IMR-90 (cell line): Measurements from ENCODE around the gene OTUB2. TPM values are rescaled to one million over a fixed set of nuclear protein-coding genes. Genes with fewer than 3 reads are reported as not detected.
A peak's percentile ranks its signal among the peaks of the same experiment; 100 is the strongest.

Experiments
- ATAC-seq: fragments of 200-7000 bp; cut with Tn5 transposase; 2 replicates; pipeline ENCODE4 v1.9.1; 2020; ENCODE audit warnings: low read depth, mild to moderate bottlenecking, moderate library complexity
- BruUV-seq: library from RNA; stranded (reverse); fragments of 400-500 nt; replicated peaks from 2 replicates; lab custom pipeline; 2021; lab: Mats Ljungman, UMichigan
- CTCF ChIA-PET: fragments of 300-600 bp; formaldehyde crosslinking; extraction: SDS; loops from one replicate; lab custom pipeline; 2021; ENCODE audit warnings: antibody characterized with exemption; lab: Yijun Ruan, JAX
- POLR2A ChIA-PET: fragments of 300-600 bp; sonication (Branson Sonifier 250); formaldehyde crosslinking; loops from one replicate; lab custom pipeline; 2022; ENCODE audit warnings: antibody characterized with exemption; ENCODE audit not compliant: unreplicated experiment; lab: Charles Lee
- DNase-seq: peaks from one replicate; pipeline ENCODE4 v3.0.0; 2013
- H2AFZ ChIP-seq: replicated peaks from 2 replicates; pipeline ENCODE3; 2013; ENCODE audit warnings: low read length, mild to moderate bottlenecking; ENCODE audit not compliant: poor library complexity
- H2AK5ac ChIP-seq: 2 replicates; pipeline ENCODE4 v1.6.1; 2013; ENCODE audit warnings: low read depth, low read length, inconsistent platforms
- H2AK9ac ChIP-seq: replicated peaks from 2 replicates; pipeline ENCODE3; 2013; ENCODE audit warnings: mild to moderate bottlenecking, low read depth, low read length, moderate library complexity; ENCODE audit not compliant: poor library complexity
- H2BK120ac ChIP-seq: 2 replicates; pipeline ENCODE4 v1.6.1; 2013; ENCODE audit warnings: low read depth, low read length, inconsistent platforms
- H2BK15ac ChIP-seq: 3 replicates; pipeline ENCODE4 v1.6.1; 2013; ENCODE audit warnings: low read depth, low read length, inconsistent platforms
- H2BK20ac ChIP-seq: 2 replicates; pipeline ENCODE4 v1.6.1; 2013; ENCODE audit warnings: low read depth, mild to moderate bottlenecking, inconsistent platforms, low read length, moderate library complexity
- H2BK5ac ChIP-seq: 2 replicates; pipeline ENCODE4 v1.6.1; 2013; ENCODE audit warnings: mild to moderate bottlenecking, low read depth, low read length, inconsistent platforms; ENCODE audit not compliant: poor library complexity, severe bottlenecking
- H3K14ac ChIP-seq: replicated peaks from 2 replicates; pipeline ENCODE4 v1.6.1; 2013; ENCODE audit warnings: low read depth, low read length, inconsistent platforms
- H3K18ac ChIP-seq: 2 replicates; pipeline ENCODE4 v1.6.1; 2013; ENCODE audit warnings: low read depth, low read length, control low read depth
- H3K23ac ChIP-seq: 2 replicates; pipeline ENCODE4 v1.6.1; 2013; ENCODE audit warnings: low read depth, low read length, inconsistent platforms
- H3K27ac ChIP-seq: 2 replicates; pipeline ENCODE4 v1.5.1; 2013; ENCODE audit warnings: mild to moderate bottlenecking, control low read depth, low read length; ENCODE audit not compliant: insufficient read depth
- H3K27me3 ChIP-seq: 2 replicates; pipeline ENCODE4 v1.6.1; 2013; ENCODE audit warnings: low read length; ENCODE audit not compliant: control insufficient read depth, insufficient read depth
- H3K36me3 ChIP-seq: 2 replicates; pipeline ENCODE4 v1.6.1; 2013; ENCODE audit warnings: low read length, mixed read lengths; ENCODE audit not compliant: control insufficient read depth, insufficient read depth
- H3K4ac ChIP-seq: 2 replicates; pipeline ENCODE4 v1.6.1; 2013; ENCODE audit warnings: low read depth, low read length, inconsistent platforms
- H3K4me1 ChIP-seq: 2 replicates; pipeline ENCODE4 v1.6.1; 2013; ENCODE audit warnings: low read length, mixed read lengths; ENCODE audit not compliant: control insufficient read depth, insufficient read depth
- H3K4me2 ChIP-seq: 2 replicates; pipeline ENCODE4 v1.6.1; 2013; ENCODE audit warnings: low read depth, mild to moderate bottlenecking, control low read depth, low read length, moderate library complexity
- H3K4me3 ChIP-seq: 2 replicates; pipeline ENCODE4 v1.5.1; 2013; ENCODE audit warnings: low read depth, mild to moderate bottlenecking, control low read depth, low read length, moderate library complexity; ENCODE audit not compliant: insufficient read depth
- H3K56ac ChIP-seq: 2 replicates; pipeline ENCODE4 v1.6.1; 2013; ENCODE audit warnings: low read length, inconsistent platforms; ENCODE audit not compliant: insufficient read depth; ENCODE audit errors: extremely low read depth
- H3K79me1 ChIP-seq, 2 experiments: 2 replicates each; pipeline ENCODE4 v1.6.1; 2013; ENCODE audit warnings: low read length in 2 of 2, inconsistent platforms in 1 of 2, low read depth in 1 of 2
- H3K9ac ChIP-seq: 2 replicates; pipeline ENCODE4 v1.6.1; 2013; ENCODE audit warnings: low read depth, low read length, control low read depth
- H3K9me1 ChIP-seq: 2 replicates; pipeline ENCODE4 v1.6.1; 2013; ENCODE audit warnings: low read length, inconsistent platforms; ENCODE audit not compliant: insufficient read depth
- H3K9me3 ChIP-seq: 2 replicates; pipeline ENCODE4 v1.6.1; 2013; ENCODE audit warnings: low read length; ENCODE audit not compliant: control insufficient read depth, insufficient read depth
- H4K20me1 ChIP-seq: 2 replicates; pipeline ENCODE4 v1.6.1; 2013; ENCODE audit warnings: low read length, inconsistent platforms; ENCODE audit not compliant: insufficient read depth
- H4K5ac ChIP-seq: 2 replicates; pipeline ENCODE4 v1.6.1; 2013; ENCODE audit warnings: mild to moderate bottlenecking, low read depth, low read length, control low read depth
- H4K8ac ChIP-seq, 2 experiments: 2 replicates each; pipeline ENCODE4 v1.6.1; 2013; ENCODE audit warnings: low read depth in 2 of 2, low read length in 2 of 2, control low read depth in 1 of 2, inconsistent platforms in 1 of 2
- H4K91ac ChIP-seq: 2 replicates; pipeline ENCODE4 v1.6.1; 2013; ENCODE audit warnings: low read depth, low read length, inconsistent platforms; ENCODE audit not compliant: insufficient read depth
- MAZ ChIP-seq: IDR thresholded peaks from 2 replicates; pipeline ENCODE4 v1.6.1; 2012; ENCODE audit warnings: low read depth, mild to moderate bottlenecking, low read length, improper control_type of control experiment, moderate library complexity, borderline replicate concordance
- POLR2A ChIP-seq: IDR thresholded peaks from 2 replicates; pipeline ENCODE4 v1.6.1; 2012; ENCODE audit warnings: mild to moderate bottlenecking, low read depth, low read length
- WGBS, 2 experiments: methylation state at CpG; one replicate each; pipeline versions ENCODE4 v1.1.5 to v1.1.7; 2013; ENCODE audit warnings: missing lambda C conversion rate in 2 of 2; ENCODE audit not compliant: insufficient read length in 1 of 2; ENCODE audit errors: extremely low coverage in 2 of 2; 5-methylcytosine and 5-hydroxymethylcytosine counted together
- dilution Hi-C: fragments of 300-500 bp; cut with HindIII; formaldehyde crosslinking; loops from one replicate; pipeline ENCODE4 v1.14.3; 2018; ENCODE audit warnings: low sequenced_read_pairs; ENCODE audit not compliant: unreplicated experiment
- in situ Hi-C: fragments of 300-500 bp; cut with MboI; formaldehyde crosslinking; loops from 3 replicates; pipeline ENCODE4 v1.14.3; 2019; ENCODE audit warnings: low sequenced_read_pairs, inconsistent platforms, mixed read lengths
- intact Hi-C: fragments of 100-400 bp; cut with micrococcal nuclease; formaldehyde crosslinking; loops from 2 replicates; pipeline ENCODE4 v1.10.0; 2022
- polyA plus RNA-seq, 3 experiments: library from polyadenylated mRNA; depleted of rRNA; stranded (reverse); fragments of >200 nt; gene quantifications; 2 replicates each; pipeline ENCODE4 v1.2.3, GENCODE V29; 2012; ENCODE audit warnings: low replicate concordance in 1 of 3
- total RNA-seq: library from RNA; depleted of rRNA; stranded (reverse); fragments of >200 nt; gene quantifications from 2 replicates; pipeline ENCODE4 v1.2.3, GENCODE V29; 2012

Gene OTUB2
- total and polyA plus RNA-seq, 2 of the 4 experiments (the other 2 are of a cell fraction): 1.1 to 2.5 TPM

DNA sequence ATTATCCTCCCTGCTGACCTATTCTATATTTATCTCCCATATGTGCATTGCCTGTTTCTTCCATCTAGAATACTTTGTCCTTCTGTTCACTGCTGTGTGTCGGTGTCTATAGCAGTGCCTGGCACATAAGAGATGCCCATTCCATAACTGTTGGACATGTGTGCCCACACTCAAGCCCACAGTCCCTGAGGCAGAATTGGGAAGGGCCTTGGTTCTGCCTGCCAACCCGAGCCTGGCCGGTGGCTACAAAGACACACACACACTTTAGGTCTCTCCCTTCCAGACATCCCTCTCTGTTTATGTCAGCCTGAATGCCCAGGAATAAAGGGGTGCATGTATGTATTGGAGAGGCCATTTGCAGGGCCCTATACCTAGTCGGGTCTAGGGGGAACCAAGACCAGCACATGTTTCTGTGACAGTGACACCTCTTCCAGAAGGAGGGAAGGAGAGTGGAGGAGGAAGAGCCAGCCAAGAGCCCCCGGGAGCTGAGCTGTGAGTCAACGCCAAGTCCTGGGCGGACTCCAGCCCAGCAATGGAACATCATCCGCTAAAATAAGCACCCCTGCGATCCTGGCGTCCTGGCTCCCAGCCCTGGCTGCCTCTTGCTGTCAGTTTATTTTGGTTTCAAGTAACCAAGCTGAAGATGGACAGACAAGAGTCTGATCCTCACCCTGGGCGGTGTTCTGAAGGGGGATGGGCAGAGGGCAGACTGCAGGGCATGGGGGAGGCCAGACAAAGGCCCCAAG lies 45.5 kb upstream of the OTUB2 start:
- H3K9me3 ChIP-seq: peaks cover 2% of the 10 kb centered on the region; the same call in 1 of the 2 replicates
- intact Hi-C loops (no loop called here), dilution Hi-C loops (no loop called here), in situ Hi-C loops (no loop called here)
- H3K4me2 ChIP-seq: peak overlapping the region; percentile 31
- H2AK9ac ChIP-seq: peak overlapping the region; percentile 79
- H3K23ac ChIP-seq: no peak overlapping the region
- peaks cover 34% of the 10 kb centered on the region for H3K9me1 ChIP-seq
- no peak overlapping the region for H3K9ac ChIP-seq
- H2BK120ac ChIP-seq: peak overlapping the region; percentile 39; the same call in 1 of the 2 replicates
- peak overlapping the region; percentile 52 for H2AFZ ChIP-seq
- WGBS, 2 experiments: 32% methylated on average over 3 of the region's 11 CpGs; no CpG with 5 or more reads in 1 of the 2 experiments
- no peak overlapping the region for H3K27ac ChIP-seq
- H4K5ac ChIP-seq: peak overlapping the region; percentile 11; the same call in 1 of the 2 replicates
- peak overlapping the region; percentile 67 for H3K4ac ChIP-seq
- 0 out of 3 replicates have a peak overlapping the region, but pooled peaks have one; percentile 3 for H2BK15ac ChIP-seq
- H4K91ac ChIP-seq: peak overlapping the region; percentile 63; the same call in 1 of the 2 replicates
- ATAC-seq (peak; percentile 45), DNase-seq (peak; percentile 74)
- BruUV-seq: no TSS peak
- no peaks in the 10 kb centered on the region for H3K27me3 ChIP-seq
- H3K4me3 ChIP-seq: no peak overlapping the region
- POLR2A ChIA-PET: no interaction called here
- peak overlapping the region; percentile 52; the same call in 1 of the 2 replicates for H3K14ac ChIP-seq
- peak overlapping the region; percentile 48; the same call in 1 of the 2 replicates for H2AK5ac ChIP-seq
- TF ChIP-seq MAZ: peak; percentile 65; the same call in 1 of the 2 replicates
- TF ChIP-seq POLR2A: no peak
- no peaks in the 10 kb centered on the region for H4K20me1 ChIP-seq
- H2BK5ac ChIP-seq: peak overlapping the region; percentile 19
- peak overlapping the region; percentile 21; the same call in 1 of the 2 replicates for H3K18ac ChIP-seq
- no peaks in the 10 kb centered on the region for H3K36me3 ChIP-seq
- no peak overlapping the region for H3K56ac ChIP-seq
- CTCF ChIA-PET: no interaction called here
- H4K8ac ChIP-seq: peak overlapping the region in 1 of 2 experiments; percentile 37; a peak in 2 of 4 replicates
- peak overlapping the region; percentile 57 for H2BK20ac ChIP-seq
- H3K79me1 ChIP-seq: no peaks in the 10 kb centered on the region
- peaks cover 32% of the 10 kb centered on the region for H3K4me1 ChIP-seq
